Measurements from ENCODE around the gene TTC21A.

DNA sequence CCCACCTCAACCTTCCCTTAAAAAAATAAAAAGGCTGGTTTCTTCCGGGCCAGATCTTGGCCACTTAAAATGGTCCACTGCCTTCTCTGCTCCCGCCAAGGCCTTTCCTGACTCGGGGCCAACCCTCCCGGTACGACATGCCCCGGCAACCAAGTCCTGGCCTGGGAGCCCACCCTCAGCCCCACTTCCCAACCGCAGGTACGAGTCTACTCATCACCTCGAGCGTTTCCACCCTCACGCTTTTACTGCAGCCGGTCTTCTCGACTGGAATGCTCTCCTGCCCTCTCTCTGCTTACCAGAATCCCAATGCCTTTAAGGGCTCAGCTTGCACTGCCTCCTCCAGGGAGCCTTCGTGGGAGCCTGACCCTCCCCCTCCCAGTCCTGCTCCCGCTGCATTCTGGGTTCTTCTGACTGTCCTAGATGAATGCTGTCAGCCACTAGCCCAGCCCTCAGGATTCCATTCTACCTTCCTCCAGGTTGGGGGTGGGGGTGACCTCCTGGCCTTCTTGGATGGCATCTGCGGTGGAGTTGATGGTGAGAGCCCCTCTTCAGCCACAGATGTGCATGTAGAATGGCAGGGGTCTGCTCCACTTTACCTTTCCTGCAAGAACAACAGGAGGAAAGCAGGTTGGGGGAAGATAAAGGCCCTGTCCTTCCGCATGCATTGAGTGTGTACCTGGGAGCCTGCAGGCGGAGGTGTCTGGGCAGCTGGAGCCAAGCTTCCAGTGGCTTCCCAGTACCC lies 47.0 kb downstream of the TTC21A start:
- TF ChIP-seq, protein P1, sequence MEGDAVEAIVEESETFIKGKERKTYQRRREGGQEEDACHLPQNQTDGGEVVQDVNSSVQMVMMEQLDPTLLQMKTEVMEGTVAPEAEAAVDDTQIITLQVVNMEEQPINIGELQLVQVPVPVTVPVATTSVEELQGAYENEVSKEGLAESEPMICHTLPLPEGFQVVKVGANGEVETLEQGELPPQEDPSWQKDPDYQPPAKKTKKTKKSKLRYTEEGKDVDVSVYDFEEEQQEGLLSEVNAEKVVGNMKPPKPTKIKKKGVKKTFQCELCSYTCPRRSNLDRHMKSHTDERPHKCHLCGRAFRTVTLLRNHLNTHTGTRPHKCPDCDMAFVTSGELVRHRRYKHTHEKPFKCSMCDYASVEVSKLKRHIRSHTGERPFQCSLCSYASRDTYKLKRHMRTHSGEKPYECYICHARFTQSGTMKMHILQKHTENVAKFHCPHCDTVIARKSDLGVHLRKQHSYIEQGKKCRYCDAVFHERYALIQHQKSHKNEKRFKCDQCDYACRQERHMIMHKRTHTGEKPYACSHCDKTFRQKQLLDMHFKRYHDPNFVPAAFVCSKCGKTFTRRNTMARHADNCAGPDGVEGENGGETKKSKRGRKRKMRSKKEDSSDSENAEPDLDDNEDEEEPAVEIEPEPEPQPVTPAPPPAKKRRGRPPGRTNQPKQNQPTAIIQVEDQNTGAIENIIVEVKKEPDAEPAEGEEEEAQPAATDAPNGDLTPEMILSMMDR (IDR thresholded peaks at IDR 0.05): no peak
- TF ChIP-seq POLR2AphosphoS5 (IDR thresholded peaks at IDR 0.05; ENCODE audit: low read depth, low read length) (no peak), SIN3A (IDR thresholded peaks at IDR 0.05; ENCODE audit: borderline replicate concordance, insufficient read depth, low read depth, low read length) (no peak)
- TF ChIP-seq, protein P2, sequence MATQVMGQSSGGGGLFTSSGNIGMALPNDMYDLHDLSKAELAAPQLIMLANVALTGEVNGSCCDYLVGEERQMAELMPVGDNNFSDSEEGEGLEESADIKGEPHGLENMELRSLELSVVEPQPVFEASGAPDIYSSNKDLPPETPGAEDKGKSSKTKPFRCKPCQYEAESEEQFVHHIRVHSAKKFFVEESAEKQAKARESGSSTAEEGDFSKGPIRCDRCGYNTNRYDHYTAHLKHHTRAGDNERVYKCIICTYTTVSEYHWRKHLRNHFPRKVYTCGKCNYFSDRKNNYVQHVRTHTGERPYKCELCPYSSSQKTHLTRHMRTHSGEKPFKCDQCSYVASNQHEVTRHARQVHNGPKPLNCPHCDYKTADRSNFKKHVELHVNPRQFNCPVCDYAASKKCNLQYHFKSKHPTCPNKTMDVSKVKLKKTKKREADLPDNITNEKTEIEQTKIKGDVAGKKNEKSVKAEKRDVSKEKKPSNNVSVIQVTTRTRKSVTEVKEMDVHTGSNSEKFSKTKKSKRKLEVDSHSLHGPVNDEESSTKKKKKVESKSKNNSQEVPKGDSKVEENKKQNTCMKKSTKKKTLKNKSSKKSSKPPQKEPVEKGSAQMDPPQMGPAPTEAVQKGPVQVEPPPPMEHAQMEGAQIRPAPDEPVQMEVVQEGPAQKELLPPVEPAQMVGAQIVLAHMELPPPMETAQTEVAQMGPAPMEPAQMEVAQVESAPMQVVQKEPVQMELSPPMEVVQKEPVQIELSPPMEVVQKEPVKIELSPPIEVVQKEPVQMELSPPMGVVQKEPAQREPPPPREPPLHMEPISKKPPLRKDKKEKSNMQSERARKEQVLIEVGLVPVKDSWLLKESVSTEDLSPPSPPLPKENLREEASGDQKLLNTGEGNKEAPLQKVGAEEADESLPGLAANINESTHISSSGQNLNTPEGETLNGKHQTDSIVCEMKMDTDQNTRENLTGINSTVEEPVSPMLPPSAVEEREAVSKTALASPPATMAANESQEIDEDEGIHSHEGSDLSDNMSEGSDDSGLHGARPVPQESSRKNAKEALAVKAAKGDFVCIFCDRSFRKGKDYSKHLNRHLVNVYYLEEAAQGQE (IDR thresholded peaks at IDR 0.05; ENCODE audit: insufficient read depth in 1 of 2, low read depth in 2 of 2, low read length in 1 of 2): no peak

Measured in Panc1 (cell line).